Endothelial cell of umbilical vein (primary cell): ENCODE data around the gene LIPE. TPM values are rescaled to one million over a fixed set of nuclear protein-coding genes. Genes with fewer than 3 reads are reported as not detected.

ENCODE experiments used
- BruUV-seq: library from RNA; stranded (reverse); fragments of 400-500 nt; replicated peaks from 2 replicates; lab custom pipeline; 2021; lab: Mats Ljungman, UMichigan
- CTCF ChIA-PET: fragments of 300-600, 350-600 bp; sonication (Branson Sonifier 250); formaldehyde crosslinking; loops from one replicate; lab custom pipeline; 2021; ENCODE audit warnings: antibody characterized with exemption, inconsistent platforms; lab: Charles Lee
- POLR2A ChIA-PET: fragments of 300-600, 350-600 bp; sonication (Branson Sonifier 250); formaldehyde crosslinking; loops from one replicate; lab custom pipeline; 2021; ENCODE audit warnings: antibody characterized with exemption, inconsistent platforms; lab: Charles Lee
- DNase-seq: peaks from one replicate; pipeline ENCODE4 v3.0.0-alpha.2; 2011; ENCODE audit warnings: low read depth, low spot score
- FAIRE-seq: peaks from 2 replicates; lab custom pipeline; 2011; peaks lifted over from hg19 to GRCh38; lab: Jason Lieb, UNC
- H2AFZ ChIP-seq: 2 replicates; pipeline ENCODE4 v1.6.0; 2012; ENCODE audit warnings: low read depth, low read length, control low read depth, inconsistent platforms
- H3K27ac ChIP-seq: 2 replicates; pipeline ENCODE4 v1.5.1; 2011; ENCODE audit warnings: low read depth, mild to moderate bottlenecking, control low read depth, low read length, moderate library complexity; ENCODE audit not compliant: insufficient read depth
- H3K27me3 ChIP-seq, 2 experiments: 2 replicates each; pipeline versions ENCODE4 v1.6.0 to v1.6.1; 2011; ENCODE audit warnings: low read length in 2 of 2, mixed read lengths in 1 of 2; ENCODE audit not compliant: control insufficient read depth in 2 of 2, insufficient read depth in 2 of 2
- H3K36me3 ChIP-seq, 2 experiments: 2 replicates in 1 of 2; 3 replicates in 1 of 2; pipeline ENCODE4 v1.5.1; 2011; ENCODE audit warnings: low read length in 2 of 2, mild to moderate bottlenecking in 1 of 2, moderate library complexity in 1 of 2; ENCODE audit not compliant: control insufficient read depth in 2 of 2, insufficient read depth in 2 of 2; ENCODE audit errors: extremely low read depth in 1 of 2
- H3K4me1 ChIP-seq: 3 replicates; pipeline ENCODE4 v1.5.1; 2011; ENCODE audit warnings: mild to moderate bottlenecking, low read length; ENCODE audit not compliant: control insufficient read depth, insufficient read depth; ENCODE audit errors: extremely low read depth
- H3K4me2 ChIP-seq: 2 replicates; pipeline ENCODE4 v1.6.1; 2011; ENCODE audit warnings: low read length, control low read depth, mixed read lengths; ENCODE audit not compliant: insufficient read depth
- H3K4me3 ChIP-seq, 3 experiments: fragments of 200-600 bp in 1 of 3; sonication (generic), shearing (Covaris generic) in 1 of 3; replicated peaks in 1 of 3; 2 replicates each; pipeline ENCODE4 v1.5.1; 2011 to 2016; ENCODE audit warnings: control low read depth in 3 of 3, low read length in 3 of 3, mild to moderate bottlenecking in 2 of 3, inconsistent platforms in 1 of 3, low read depth in 1 of 3, moderate library complexity in 1 of 3; ENCODE audit not compliant: insufficient read depth in 1 of 3
- H3K79me2 ChIP-seq: 2 replicates; pipeline ENCODE4 v1.6.0; 2012; ENCODE audit warnings: low read length, inconsistent platforms; ENCODE audit not compliant: control insufficient read depth, insufficient read depth
- H3K9ac ChIP-seq: replicated peaks from 2 replicates; pipeline ENCODE3; 2011; ENCODE audit warnings: low read length, control low read depth; ENCODE audit not compliant: insufficient read depth; ENCODE audit errors: extremely low read depth
- H3K9me1 ChIP-seq: replicated peaks from 3 replicates; pipeline ENCODE4 v1.6.0; 2011; ENCODE audit warnings: mild to moderate bottlenecking, low read length; ENCODE audit not compliant: control insufficient read depth, insufficient read depth; ENCODE audit errors: extremely low read depth
- H3K9me3 ChIP-seq: replicated peaks from 2 replicates; pipeline ENCODE4 v1.5.1; 2012; ENCODE audit warnings: low read length, inconsistent platforms; ENCODE audit not compliant: control insufficient read depth, insufficient read depth
- H4K20me1 ChIP-seq: replicated peaks from 2 replicates; pipeline ENCODE3; 2011; ENCODE audit warnings: mild to moderate bottlenecking, low read length; ENCODE audit not compliant: control insufficient read depth, insufficient read depth; ENCODE audit errors: extremely low read depth
- CTCF ChIP-seq, 2 donors: IDR thresholded peaks; 1 replicate in 1 of 2; 2 replicates in 1 of 2; pipeline ENCODE4 v1.5.1; 2011; ENCODE audit warnings: low read length in 2 of 2, mild to moderate bottlenecking in 2 of 2, moderate library complexity in 2 of 2, control low read depth in 1 of 2, inconsistent platforms in 1 of 2, low read depth in 1 of 2; ENCODE audit not compliant: insufficient read depth in 1 of 2; ENCODE audit errors: extremely low read depth in 1 of 2
- FOS ChIP-seq: IDR thresholded peaks from 2 replicates; pipeline ENCODE4 v1.6.1; 2011; ENCODE audit warnings: mild to moderate bottlenecking, low read length, moderate library complexity, borderline replicate concordance; ENCODE audit not compliant: insufficient read depth
- GATA2 ChIP-seq: IDR thresholded peaks from 2 replicates; pipeline ENCODE4 v1.7.0; 2011; ENCODE audit warnings: low read depth, mild to moderate bottlenecking, moderate library complexity, mixed read lengths, low read length; ENCODE audit not compliant: insufficient read length, insufficient read depth
- MAX ChIP-seq: IDR thresholded peaks from 2 replicates; pipeline ENCODE4 v1.6.1; 2011; ENCODE audit not compliant: insufficient read depth, insufficient read length
- POLR2A ChIP-seq: IDR thresholded peaks from 2 replicates; pipeline ENCODE4 v1.6.1; 2012; ENCODE audit warnings: low read depth, mild to moderate bottlenecking, control low read depth, low read length
- dilution Hi-C: fragments of 300-500 bp; cut with MboI; formaldehyde crosslinking; loops from one replicate; pipeline ENCODE4 v1.15.0; 2019; ENCODE audit warnings: low sequenced_read_pairs; ENCODE audit not compliant: extremely low pct_ligation_motif_present
- intact Hi-C: fragments of 100-400 bp; cut with micrococcal nuclease; formaldehyde crosslinking; loops from one replicate; pipeline ENCODE4 v1.10.0; 2022
- polyA plus RNA-seq, 4 experiments: library from polyadenylated mRNA; depleted of rRNA in 3 of 4; stranded (reverse) in 3 of 4; unstranded in 1 of 4; fragments of >200 nt; gene quantifications; 2 replicates each; pipeline versions ENCODE4 v1.2.1 to v1.2.3, GENCODE V29; 2011 to 2012; ENCODE audit warnings: missing spikeins in 1 of 4
- total RNA-seq: library from RNA; stranded (reverse); gene quantifications from 2 replicates; pipeline ENCODE4 v1.2.3, GENCODE V29; 2021

The LIPE gene
- total and polyA plus RNA-seq, 2 donors (not counting 3 experiments of a cell fraction or from before 2014, with no cell fraction given): 3.8 to 13.5 TPM

- H3K9ac ChIP-seq: no peak overlapping the region
- H3K36me3 ChIP-seq: no peaks in the 10 kb centered on the region
- POLR2A ChIA-PET: interaction anchor here (0.6 kb wide), 1 partner anchor 1238 kb away, joined by 4 read pairs; no protein-coding TSS in a partner anchor
- dilution Hi-C loops: no loop called here
- no peak overlapping the region for H3K27ac ChIP-seq
- no peaks in the 10 kb centered on the region for H3K4me1 ChIP-seq
- CTCF ChIA-PET: interaction anchor here (1.4 to 2.2 kb wide), 3 partner anchors 8 to 29 kb away, joined by 4 to 14 read pairs (median 4); no protein-coding TSS in a partner anchor
- H3K27me3 ChIP-seq: no peaks in the 10 kb centered on the region
- no peak overlapping the region for H3K4me3 ChIP-seq
- H3K4me2 ChIP-seq: no peak overlapping the region
- intact Hi-C loops: no loop called here
- BruUV-seq: no TSS peak
- FAIRE-seq: no peak
- no peak for DNase-seq
- no peaks in the 10 kb centered on the region for H3K9me3 ChIP-seq
- H4K20me1 ChIP-seq: no peaks in the 10 kb centered on the region
- no peaks in the 10 kb centered on the region for H3K9me1 ChIP-seq
- H2AFZ ChIP-seq: no peak overlapping the region
- no peaks in the 10 kb centered on the region for H3K79me2 ChIP-seq
- TF ChIP-seq CTCF (IDR thresholded peaks at IDR 0.05; ENCODE audit: extremely low read depth in 1 of 2, insufficient read depth in 1 of 2, low read depth in 1 of 2, low read length in 2 of 2) (no peak), FOS (no peak), MAX (no peak), GATA2 (no peak), POLR2A (no peak)
Observed at GRCh38 chr19:42411581-42412178, 15.5 kb downstream of the LIPE start.
